GM12872 (cell line): ENCODE results near the gene AKR1A1.

Experiments
- TF ChIP-seq, protein P1 (sequence below): IDR thresholded peaks from 3 replicates; pipeline ENCODE4 v1.5.1; 2011; ENCODE audit warnings: low read depth, mild to moderate bottlenecking, low read length, moderate library complexity; ENCODE audit not compliant: insufficient read depth

The AKR1A1 gene

GRCh38 chr1:45585110-45585426, 34.4 kb downstream of the AKR1A1 start:
- TF ChIP-seq, protein P1, sequence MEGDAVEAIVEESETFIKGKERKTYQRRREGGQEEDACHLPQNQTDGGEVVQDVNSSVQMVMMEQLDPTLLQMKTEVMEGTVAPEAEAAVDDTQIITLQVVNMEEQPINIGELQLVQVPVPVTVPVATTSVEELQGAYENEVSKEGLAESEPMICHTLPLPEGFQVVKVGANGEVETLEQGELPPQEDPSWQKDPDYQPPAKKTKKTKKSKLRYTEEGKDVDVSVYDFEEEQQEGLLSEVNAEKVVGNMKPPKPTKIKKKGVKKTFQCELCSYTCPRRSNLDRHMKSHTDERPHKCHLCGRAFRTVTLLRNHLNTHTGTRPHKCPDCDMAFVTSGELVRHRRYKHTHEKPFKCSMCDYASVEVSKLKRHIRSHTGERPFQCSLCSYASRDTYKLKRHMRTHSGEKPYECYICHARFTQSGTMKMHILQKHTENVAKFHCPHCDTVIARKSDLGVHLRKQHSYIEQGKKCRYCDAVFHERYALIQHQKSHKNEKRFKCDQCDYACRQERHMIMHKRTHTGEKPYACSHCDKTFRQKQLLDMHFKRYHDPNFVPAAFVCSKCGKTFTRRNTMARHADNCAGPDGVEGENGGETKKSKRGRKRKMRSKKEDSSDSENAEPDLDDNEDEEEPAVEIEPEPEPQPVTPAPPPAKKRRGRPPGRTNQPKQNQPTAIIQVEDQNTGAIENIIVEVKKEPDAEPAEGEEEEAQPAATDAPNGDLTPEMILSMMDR: no peak

DNA sequence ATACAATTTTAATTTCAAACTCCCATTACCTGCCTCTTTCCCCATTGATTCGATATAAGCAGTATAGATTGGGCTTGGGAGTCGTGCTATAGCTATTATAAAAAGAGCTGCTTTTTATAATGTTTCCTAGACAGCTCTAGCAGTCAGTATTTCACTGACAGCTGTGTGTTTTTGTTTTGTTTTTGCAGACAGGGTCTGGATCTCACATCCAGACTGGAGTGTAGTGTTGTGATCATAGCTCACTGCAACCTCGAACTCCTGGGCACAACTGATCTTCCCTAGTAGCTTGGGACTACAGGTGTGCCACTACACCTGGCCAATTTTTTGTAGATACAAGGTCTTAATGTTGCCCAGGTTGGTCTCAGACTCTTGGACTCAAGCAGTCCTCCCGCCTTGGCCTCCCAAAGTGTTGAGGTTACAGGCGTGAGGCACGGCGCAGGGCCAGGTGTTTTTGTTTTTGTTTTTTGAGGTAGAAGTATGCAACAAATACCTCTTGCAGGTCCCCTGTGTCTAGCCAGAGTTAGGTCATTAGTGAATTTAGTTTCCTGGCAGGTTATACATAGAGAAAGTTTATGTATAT, 35.0 kb downstream of the AKR1A1 start:
- TF ChIP-seq, protein P1: no peak

- TF ChIP-seq, protein P1: no peak
Observed at GRCh38 chr1:45586769-45587168, 36.1 kb downstream of the AKR1A1 start.

DNA sequence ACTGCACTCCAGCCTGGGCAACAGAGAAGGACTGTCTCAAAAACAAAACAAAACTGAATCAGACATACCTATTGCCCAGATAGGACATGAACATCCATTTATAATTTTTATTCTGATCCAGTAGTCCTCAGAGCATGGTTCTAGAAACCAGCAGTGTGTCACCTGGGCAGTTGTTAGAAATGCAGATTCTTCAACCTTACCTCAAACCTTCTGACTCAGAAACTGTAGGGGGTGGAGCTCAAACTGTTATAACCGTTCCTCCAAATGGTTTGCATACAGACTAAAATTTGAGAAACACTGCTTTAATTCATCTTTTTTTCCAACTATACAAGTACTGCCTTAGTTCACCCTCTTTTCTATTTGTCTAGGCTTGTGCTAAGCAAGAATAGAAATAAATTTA, 39.2 kb downstream of the AKR1A1 start:
- TF ChIP-seq, protein P1: no peak

- TF ChIP-seq, protein P1: no peak
Observed at GRCh38 chr1:45594412-45594811, 43.8 kb downstream of the AKR1A1 start.

GRCh38 chr1:45604239-45604638, 53.6 kb downstream of the AKR1A1 start:
- TF ChIP-seq, protein P1: no peak

- TF ChIP-seq, protein P1: no peak
Observed at GRCh38 chr1:45607404-45608074, 56.9 kb downstream of the AKR1A1 start.
